HG03066 (cell line): ENCODE results near the gene PCNX1.
"Not testable (repeated sequence)": the region's sequence is repeated elsewhere in the genome, so short reads cannot be mapped to it uniquely, and the experiment has no call there.

Source experiments
- ATAC-seq: cut with Tn5 transposase; IDR thresholded peaks from one replicate; pipeline ENCODE4 v1.9.1; 2021; ENCODE audit warnings: low read depth; ENCODE audit not compliant: unreplicated experiment

The PCNX1 gene

GRCh38 chr14:71141701-71142374, 234.6 kb downstream of the PCNX1 start:
- ATAC-seq: no peak

GRCh38 chr14:71142375-71143038, 235.2 kb downstream of the PCNX1 start:
- ATAC-seq: no peak

DNA sequence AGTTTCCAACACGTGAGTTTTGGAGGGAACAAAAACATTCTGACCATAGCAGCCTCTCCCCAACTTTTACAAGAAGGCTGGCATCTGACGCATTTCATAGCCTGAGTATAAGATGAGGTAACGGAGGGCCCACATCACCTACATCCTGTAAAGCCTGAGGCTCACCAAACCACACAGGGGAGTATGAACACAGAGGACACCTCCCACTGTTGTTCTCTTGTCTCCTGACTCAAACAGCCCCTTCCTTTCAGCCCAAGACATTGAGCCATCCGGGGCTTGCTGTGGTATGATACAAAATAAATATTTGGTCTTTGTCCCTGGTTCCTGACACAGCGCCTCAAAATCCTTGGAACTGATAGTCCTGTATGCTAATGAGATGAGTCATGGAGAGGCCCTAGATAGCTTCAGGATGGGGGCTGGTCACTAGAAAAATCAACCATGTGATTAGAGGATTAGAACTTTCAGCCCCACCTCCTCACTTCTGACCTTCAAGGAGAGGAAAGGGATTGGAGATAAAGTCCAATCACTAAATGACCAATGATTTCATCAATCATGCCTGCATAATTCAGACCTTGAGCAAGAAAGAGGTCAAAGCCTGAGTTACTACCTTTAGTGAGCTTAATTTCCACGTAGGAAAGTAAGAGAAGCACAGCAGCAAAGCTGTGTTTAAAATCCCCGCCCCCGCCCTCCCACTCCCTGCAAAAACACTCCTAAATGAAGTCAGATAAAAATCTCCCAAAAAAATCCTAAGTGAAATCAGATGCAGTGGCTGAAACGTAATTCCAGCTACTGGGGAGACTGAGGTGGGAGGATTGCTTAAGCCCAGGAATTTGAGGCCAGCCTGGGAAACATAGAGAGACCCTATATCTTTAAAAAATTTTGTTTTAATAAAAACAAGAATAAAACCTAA, 236.4 kb downstream of the PCNX1 start:
- ATAC-seq: no peak

DNA sequence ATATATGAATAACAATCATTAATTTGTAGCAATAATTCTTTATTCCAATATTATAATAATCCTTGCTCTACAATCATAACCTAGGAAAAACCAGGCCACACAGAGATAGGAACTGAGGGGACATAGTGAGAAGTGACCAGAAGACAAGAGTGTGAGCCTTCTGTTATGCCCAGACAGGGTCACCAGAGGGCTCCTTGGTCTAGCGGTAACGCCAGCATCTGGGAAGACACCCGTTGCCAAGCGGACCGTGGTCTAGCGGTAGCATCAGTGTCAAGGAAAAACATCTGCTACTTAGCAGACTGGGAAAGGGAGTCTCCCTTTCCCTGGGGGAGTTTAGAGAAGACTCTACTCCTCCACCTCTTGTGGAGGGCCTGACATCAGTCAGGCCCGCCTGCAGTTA, 240.1 kb downstream of the PCNX1 start:
- ATAC-seq: not testable (repeated sequence)

GRCh38 chr14:71148627-71149026, 241.4 kb downstream of the PCNX1 start:
- ATAC-seq: no peak

GRCh38 chr14:71150737-71151136, 243.5 kb downstream of the PCNX1 start:
- no peak for ATAC-seq

DNA sequence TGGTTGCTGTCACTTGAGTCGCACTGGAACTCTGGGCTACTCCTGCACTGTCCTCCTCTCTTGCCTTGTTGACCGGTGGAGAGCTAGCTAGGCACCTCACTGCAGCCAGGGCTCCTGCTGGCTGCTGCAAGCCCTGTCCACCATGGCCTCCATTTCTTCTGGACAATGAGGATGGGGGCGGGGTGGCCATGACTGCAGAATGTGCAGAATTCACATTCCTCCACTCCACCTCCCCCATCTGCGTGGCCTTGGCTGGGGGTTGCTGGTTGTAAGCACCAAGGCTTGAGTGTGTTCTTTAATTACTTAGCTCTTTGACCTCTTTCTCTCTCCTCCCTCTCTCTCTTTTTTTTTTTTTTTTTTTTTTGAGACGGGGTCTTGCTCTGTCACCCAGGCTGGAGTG, 248.5 kb downstream of the PCNX1 start:
- ATAC-seq: no peak

DNA sequence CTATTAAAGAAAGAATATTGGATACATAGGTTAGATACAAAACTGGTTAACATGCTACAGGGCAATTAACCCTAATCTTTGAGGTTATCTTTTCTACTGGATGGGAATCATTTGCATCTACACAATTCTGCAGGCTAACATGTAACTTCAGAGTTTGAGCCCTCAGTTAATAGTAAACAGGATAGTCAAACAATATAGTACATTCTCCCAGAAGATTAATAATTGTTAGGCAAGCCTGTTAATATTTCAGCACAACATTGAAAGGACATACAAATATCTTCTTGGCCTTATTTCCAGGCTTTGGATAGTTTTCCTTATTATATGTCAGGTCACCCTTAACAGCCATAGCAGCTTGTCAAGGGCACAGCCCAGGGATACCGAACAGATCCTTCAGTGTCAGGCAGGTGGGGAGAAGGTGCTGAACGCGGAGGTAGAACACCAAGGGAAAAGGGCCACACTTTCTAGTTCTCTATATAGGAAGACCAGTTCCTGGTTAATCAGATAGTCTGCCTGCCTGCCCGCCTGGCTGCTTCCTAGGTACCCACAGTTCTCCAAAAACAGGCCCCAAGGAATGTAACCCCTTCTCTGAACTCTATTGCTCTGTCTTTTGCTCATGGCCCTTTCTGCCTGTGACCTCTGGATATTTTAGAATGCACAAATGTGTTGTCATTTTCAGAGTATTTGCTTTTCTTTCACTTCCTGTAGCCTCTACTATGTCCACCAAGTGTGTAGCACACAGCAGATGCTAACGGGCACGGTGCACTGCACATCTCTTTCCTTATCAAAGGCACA, 256.0 kb downstream of the PCNX1 start:
- no peak for ATAC-seq

- ATAC-seq: no peak
These were observed 256.8 kb downstream of the PCNX1 start for GRCh38 chr14:71163842-71164629.
